Measurements from ENCODE around the gene TBC1D20.

DNA sequence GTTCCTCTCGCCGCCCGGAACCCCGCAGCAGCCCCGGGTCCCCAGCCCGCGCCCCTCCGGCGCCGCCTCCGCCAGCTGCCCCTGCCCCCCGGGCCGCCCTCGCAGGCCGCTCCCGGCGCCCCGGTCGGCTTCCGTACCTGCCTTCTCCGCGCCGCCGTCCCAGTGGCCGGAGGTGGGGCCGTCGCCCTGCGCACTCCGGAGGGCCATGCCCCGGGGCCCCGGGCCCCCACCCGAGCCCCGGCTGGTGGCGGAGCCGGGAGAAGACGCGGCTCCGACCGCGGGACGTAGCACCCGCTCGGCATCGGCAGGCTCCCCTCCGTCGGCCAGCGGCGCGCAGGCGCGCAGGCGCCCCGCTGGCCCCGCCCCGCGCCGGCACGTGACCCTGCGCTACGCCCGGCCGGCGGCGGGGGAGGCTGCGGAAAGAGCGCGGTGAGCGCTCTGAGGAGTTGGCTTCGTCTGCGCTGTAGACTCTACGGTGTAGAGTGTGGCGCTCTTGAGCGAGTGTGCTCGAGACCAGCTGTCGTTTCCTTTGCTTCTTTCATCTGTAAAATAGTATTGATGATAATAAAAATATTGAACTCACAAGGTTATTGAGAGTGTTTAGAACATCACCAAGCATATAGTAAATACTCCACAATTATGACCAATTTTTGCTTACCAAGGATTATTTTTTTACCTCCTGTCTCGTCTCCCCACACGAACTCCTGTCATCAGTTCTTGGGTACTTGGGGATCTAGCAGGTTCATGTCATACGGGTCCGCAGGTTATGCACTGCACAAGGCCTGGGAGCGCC, at the start of gene TBC1D20:
- TF ChIP-seq, protein P1, sequence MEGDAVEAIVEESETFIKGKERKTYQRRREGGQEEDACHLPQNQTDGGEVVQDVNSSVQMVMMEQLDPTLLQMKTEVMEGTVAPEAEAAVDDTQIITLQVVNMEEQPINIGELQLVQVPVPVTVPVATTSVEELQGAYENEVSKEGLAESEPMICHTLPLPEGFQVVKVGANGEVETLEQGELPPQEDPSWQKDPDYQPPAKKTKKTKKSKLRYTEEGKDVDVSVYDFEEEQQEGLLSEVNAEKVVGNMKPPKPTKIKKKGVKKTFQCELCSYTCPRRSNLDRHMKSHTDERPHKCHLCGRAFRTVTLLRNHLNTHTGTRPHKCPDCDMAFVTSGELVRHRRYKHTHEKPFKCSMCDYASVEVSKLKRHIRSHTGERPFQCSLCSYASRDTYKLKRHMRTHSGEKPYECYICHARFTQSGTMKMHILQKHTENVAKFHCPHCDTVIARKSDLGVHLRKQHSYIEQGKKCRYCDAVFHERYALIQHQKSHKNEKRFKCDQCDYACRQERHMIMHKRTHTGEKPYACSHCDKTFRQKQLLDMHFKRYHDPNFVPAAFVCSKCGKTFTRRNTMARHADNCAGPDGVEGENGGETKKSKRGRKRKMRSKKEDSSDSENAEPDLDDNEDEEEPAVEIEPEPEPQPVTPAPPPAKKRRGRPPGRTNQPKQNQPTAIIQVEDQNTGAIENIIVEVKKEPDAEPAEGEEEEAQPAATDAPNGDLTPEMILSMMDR (IDR thresholded peaks at IDR 0.05) = peak in 2 of 3 experiments; percentile 9 to 17
- TF ChIP-seq POLR2A (IDR thresholded peaks at IDR 0.05; ENCODE audit: low read depth) = no peak
- no peak for TF ChIP-seq EP300 (IDR thresholded peaks at IDR 0.05)
- TF ChIP-seq POLR2AphosphoS5 (IDR thresholded peaks at IDR 0.05) = peak; percentile 72 to 74
